WTC11 (cell line): Measurements from ENCODE around the gene GZF1. TPM values are rescaled to one million over a fixed set of nuclear protein-coding genes. Genes with fewer than 3 reads are reported as not detected.

Source experiments
- ATAC-seq: fragments of 200-7000 bp; cut with Tn5 transposase; 2 replicates; pipeline ENCODE4 v1.10.0; 2021; ENCODE audit warnings: mild to moderate bottlenecking, moderate library complexity
- CTCF ChIA-PET: fragments of 300-600 bp; sonication (Branson Sonifier 250); formaldehyde crosslinking; loops from one replicate; lab custom pipeline; 2021; ENCODE audit warnings: antibody characterized with exemption; lab: Charles Lee
- POLR2A ChIA-PET: fragments of 350-600 bp; sonication (Branson Sonifier 250); formaldehyde crosslinking; loops from one replicate; lab custom pipeline; 2021; ENCODE audit warnings: antibody characterized with exemption; lab: Charles Lee
- DNase-seq: peaks from one replicate; pipeline ENCODE4 v3.0.0; 2021; ENCODE audit warnings: low spot score
- H3K27ac Mint-ChIP-seq: 2 replicates; pipeline ENCODE4 v1.8.0; 2021; ENCODE audit warnings: mixed read lengths
- H3K27me3 Mint-ChIP-seq: 2 replicates; pipeline ENCODE4 v1.8.0; 2021; ENCODE audit warnings: low read depth, mild to moderate bottlenecking, moderate library complexity, mixed read lengths
- H3K36me3 Mint-ChIP-seq: 2 replicates; pipeline ENCODE4 v1.8.0; 2021; ENCODE audit warnings: mixed read lengths
- H3K4me1 Mint-ChIP-seq: 2 replicates; pipeline ENCODE4 v1.8.0; 2022; ENCODE audit warnings: mixed read lengths
- H3K4me3 Mint-ChIP-seq: 2 replicates; pipeline ENCODE4 v1.8.0; 2021; ENCODE audit warnings: mild to moderate bottlenecking, moderate library complexity, mixed read lengths
- H3K9me3 Mint-ChIP-seq: 2 replicates; pipeline ENCODE4 v1.8.0; 2021; ENCODE audit warnings: mixed read lengths
- AFF4 ChIP-seq: sonication (generic); formaldehyde crosslinking; IDR thresholded peaks from 2 replicates; pipeline ENCODE4 v1.8.1; 2023; ENCODE audit warnings: mild to moderate bottlenecking, missing genetic modification reagents, borderline replicate concordance
- AR ChIP-seq: fragments of 250-450 bp; sonication (Bioruptor Pico); IDR thresholded peaks from 2 replicates; pipeline ENCODE4 v1.9.0; 2021; ENCODE audit warnings: mild to moderate bottlenecking
- CBFB ChIP-seq: sonication (generic); formaldehyde crosslinking; IDR thresholded peaks from 2 replicates; pipeline ENCODE4 v1.8.1; 2022; ENCODE audit warnings: mild to moderate bottlenecking, low read depth, missing genetic modification reagents
- CDX4 ChIP-seq: fragments of 250-450 bp; sonication (Bioruptor Pico); IDR thresholded peaks from 2 replicates; pipeline ENCODE4 v1.9.0; 2021; ENCODE audit warnings: moderate library complexity, mild to moderate bottlenecking, inconsistent platforms, borderline replicate concordance
- E2F5 ChIP-seq: sonication (generic); formaldehyde crosslinking; IDR thresholded peaks from 2 replicates; pipeline ENCODE4 v1.8.1; 2022; ENCODE audit warnings: mild to moderate bottlenecking, moderate library complexity, missing genetic modification reagents
- ELF4 ChIP-seq: sonication (generic); formaldehyde crosslinking; IDR thresholded peaks from 2 replicates; pipeline ENCODE4 v1.8.1; 2022; ENCODE audit warnings: low read depth, mild to moderate bottlenecking, moderate library complexity, missing genetic modification reagents
- FOXJ3 ChIP-seq: sonication (generic); formaldehyde crosslinking; IDR thresholded peaks from 2 replicates; pipeline ENCODE4 v1.9.0; 2021; ENCODE audit warnings: missing genetic modification reagents, mild to moderate bottlenecking, borderline replicate concordance
- GABPB1 ChIP-seq: sonication (generic); formaldehyde crosslinking; IDR thresholded peaks from 2 replicates; pipeline ENCODE4 v1.8.1; 2023; ENCODE audit warnings: mild to moderate bottlenecking, missing genetic modification reagents
- GRHL2 ChIP-seq: fragments of 250-450 bp; sonication (Bioruptor Pico); IDR thresholded peaks from 2 replicates; pipeline ENCODE4 v1.8.0; 2022; ENCODE audit warnings: mild to moderate bottlenecking, moderate library complexity; ENCODE audit not compliant: insufficient replicate concordance, severe bottlenecking
- HMGA2 ChIP-seq: fragments of 250-450 bp; sonication (Bioruptor Pico); IDR thresholded peaks from 2 replicates; pipeline ENCODE4 v1.4.0; 2021; ENCODE audit warnings: mild to moderate bottlenecking, moderate library complexity
- IRF2 ChIP-seq: sonication (generic); formaldehyde crosslinking; IDR thresholded peaks from 2 replicates; pipeline ENCODE4 v1.8.0; 2022; ENCODE audit warnings: low read depth, missing genetic modification reagents, borderline replicate concordance
- KAT7 ChIP-seq: sonication (generic); formaldehyde crosslinking; IDR thresholded peaks from 2 replicates; pipeline ENCODE4 v1.8.1; 2023; ENCODE audit warnings: missing genetic modification reagents, mild to moderate bottlenecking, borderline replicate concordance
- MYBL2 ChIP-seq: sonication (generic); formaldehyde crosslinking; IDR thresholded peaks from 2 replicates; pipeline ENCODE4 v1.8.1; 2023; ENCODE audit warnings: mild to moderate bottlenecking, moderate library complexity, missing genetic modification reagents
- NFYB ChIP-seq: sonication (generic); formaldehyde crosslinking; conservative IDR thresholded peaks from 2 replicates; pipeline ENCODE4 v1.8.0; 2022; ENCODE audit warnings: low read depth, missing genetic modification reagents
- NR1H2 ChIP-seq: sonication (generic); formaldehyde crosslinking; IDR thresholded peaks from 2 replicates; pipeline ENCODE4 v1.9.0; 2021; ENCODE audit warnings: mild to moderate bottlenecking, moderate library complexity, missing genetic modification reagents
- NR2C2 ChIP-seq: sonication (generic); formaldehyde crosslinking; IDR thresholded peaks from 2 replicates; pipeline ENCODE4 v1.8.0; 2022; ENCODE audit warnings: mild to moderate bottlenecking, missing genetic modification reagents
- NR3C1 ChIP-seq: sonication (generic); formaldehyde crosslinking; conservative IDR thresholded peaks from 2 replicates; pipeline ENCODE4 v1.8.1; 2023; ENCODE audit warnings: low read depth, mild to moderate bottlenecking, missing genetic modification reagents
- RELA ChIP-seq: sonication (generic); formaldehyde crosslinking; IDR thresholded peaks from 2 replicates; pipeline ENCODE4 v1.8.1; 2022; ENCODE audit warnings: missing genetic modification reagents, mild to moderate bottlenecking, borderline replicate concordance
- SMAD4 ChIP-seq: sonication (generic); formaldehyde crosslinking; IDR thresholded peaks from 2 replicates; pipeline ENCODE4 v1.8.0; 2022; ENCODE audit warnings: mild to moderate bottlenecking, missing genetic modification reagents
- SOX15 ChIP-seq: fragments of 250-450 bp; sonication (Bioruptor Pico); IDR thresholded peaks from 2 replicates; pipeline ENCODE4 v1.9.0; 2021; ENCODE audit warnings: mild to moderate bottlenecking
- SP1 ChIP-seq: sonication (generic); formaldehyde crosslinking; conservative IDR thresholded peaks from 2 replicates; pipeline ENCODE4 v1.8.1; 2022; ENCODE audit warnings: missing genetic modification reagents
- ZNF281 ChIP-seq: sonication (generic); formaldehyde crosslinking; IDR thresholded peaks from 2 replicates; pipeline ENCODE4 v1.8.0; 2023; ENCODE audit warnings: mild to moderate bottlenecking, missing genetic modification reagents
- ZNF423 ChIP-seq: fragments of 250-450 bp; sonication (Bioruptor Pico); IDR thresholded peaks from 2 replicates; pipeline ENCODE4 v2.1.2; 2022; ENCODE audit warnings: mild to moderate bottlenecking, moderate library complexity
- total RNA-seq: library from RNA; stranded (reverse); gene quantifications from 3 replicates; pipeline ENCODE4 v1.2.3, GENCODE V29; 2021

The GZF1 gene
- total RNA-seq, 1 experiment from 2014 or later, result 9.5 TPM

GRCh38 chr20:23369072-23369823 lies 7.3 kb downstream of the GZF1 start:
- ChIA-PET POLR2A (no interaction called here), CTCF (no interaction called here)
- Mint-ChIP-seq H3K27me3 (no peaks in the 10 kb centered on the region), H3K27ac (no peak overlapping the region), H3K4me1 (peaks cover 4% of the 10 kb centered on the region), H3K4me3 (no peak overlapping the region), H3K36me3 (peaks cover 59% of the 10 kb centered on the region), H3K9me3 (no peaks in the 10 kb centered on the region)
- TF ChIP-seq GABPB1 (CRISPR knock-in tag), result no peak
- no peak for TF ChIP-seq NR1H2 (CRISPR knock-in tag)
- DNase-seq, result no peak
- no peak for ATAC-seq

- TF ChIP-seq CDX4 (CRISPR knock-in tag) (no peak), CBFB (CRISPR knock-in tag) (no peak), HMGA2 (CRISPR knock-in tag) (no peak), ELF4 (CRISPR knock-in tag) (no peak), MYBL2 (no peak), SOX15 (CRISPR knock-in tag) (no peak), SP1 (CRISPR knock-in tag) (no peak), E2F5 (no peak), ZNF423 (CRISPR knock-in tag) (no peak), RELA (no peak), IRF2 (CRISPR knock-in tag) (no peak), GRHL2 (CRISPR knock-in tag) (no peak), NR2C2 (CRISPR knock-in tag) (no peak)
- TF ChIP-seq, all 79 proteins: peak for 0
- Mint-ChIP-seq H3K4me3 (no peak overlapping the region), H3K27me3 (no peaks in the 10 kb centered on the region), H3K36me3 (peaks cover 54% of the 10 kb centered on the region), H3K9me3 (no peaks in the 10 kb centered on the region), H3K27ac (no peak overlapping the region), H3K4me1 (peaks cover 4% of the 10 kb centered on the region)
- ATAC-seq (no peak), DNase-seq (no peak)
- ChIA-PET CTCF (no interaction called here), POLR2A (no interaction called here)
These were observed 8.3 kb downstream of the GZF1 start for GRCh38 chr20:23370274-23370673.

GRCh38 chr20:23370873-23371272 lies 8.9 kb downstream of the GZF1 start:
- DNase-seq (no peak), ATAC-seq (no peak)
- POLR2A ChIA-PET, result no interaction called here
- Mint-ChIP-seq H3K27ac (no peak overlapping the region), H3K4me1 (peaks cover 4% of the 10 kb centered on the region), H3K36me3 (peaks cover 60% of the 10 kb centered on the region), H3K27me3 (no peaks in the 10 kb centered on the region), H3K4me3 (no peak overlapping the region), H3K9me3 (no peaks in the 10 kb centered on the region)
- CTCF ChIA-PET, result no interaction called here
- TF ChIP-seq NR3C1 (CRISPR knock-in tag) (no peak), AR (CRISPR knock-in tag) (no peak), NFYB (CRISPR knock-in tag) (no peak), ZNF281 (CRISPR knock-in tag) (no peak), AFF4 (CRISPR knock-in tag) (no peak), FOXJ3 (CRISPR knock-in tag) (no peak), SMAD4 (no peak), MYBL2 (no peak), KAT7 (CRISPR knock-in tag) (no peak)
